Loucy (cell line): ENCODE data around the gene USP2.

ENCODE experiments used
- CTCF ChIP-seq: fragments of 200-600 bp; sonication (generic); conservative IDR thresholded peaks from 2 replicates; pipeline ENCODE4 v1.5.1; 2014; ENCODE audit warnings: mild to moderate bottlenecking, antibody characterized with exemption, low read length
- EZH2phosphoT487 ChIP-seq: fragments of 200-600 bp; IDR thresholded peaks from 2 replicates; pipeline ENCODE4 v1.6.1; 2018; ENCODE audit warnings: antibody characterized with exemption, mild to moderate bottlenecking, moderate library complexity, borderline replicate concordance

GRCh38 chr11:119367661-119368120 lies 13.8 kb downstream of the USP2 start:
- TF ChIP-seq CTCF = no peak
- TF ChIP-seq EZH2phosphoT487 = no peak
